ENCODE results near the gene GJB3. TPM values are rescaled to one million over a fixed set of nuclear protein-coding genes. Genes with fewer than 3 reads are reported as not detected.

Gene GJB3
- total RNA-seq, 1 experiment from 2014 or later, result 0.96 TPM

GRCh38 chr1:34786521-34787325 is 5.7 kb downstream of the GJB3 start:
- no peak overlapping the region for H4K91ac ChIP-seq (ENCODE audit: insufficient read length, low read depth, low read length)
- H2BK120ac ChIP-seq (ENCODE audit: low read depth, low read length, poor library complexity, severe bottlenecking), result no peak overlapping the region
- H3K56ac ChIP-seq (ENCODE audit: insufficient read length, low read depth, low read length), result no peak overlapping the region
- no peak overlapping the region for H4K8ac ChIP-seq (replicated peaks; ENCODE audit: insufficient read length, low read depth, low read length)
- no peak overlapping the region for H3K9ac ChIP-seq (ENCODE audit: extremely low read depth, insufficient read length, low read length)
- 0 out of 2 replicates have a peak, but pooled peaks cover 3% of the 10 kb centered on the region for H3K4me1 ChIP-seq (ENCODE audit: insufficient read depth, low read length)
- no peaks in the 10 kb centered on the region for H3K27me3 ChIP-seq (ENCODE audit: insufficient read depth, low read length)
- H3K23ac ChIP-seq (ENCODE audit: insufficient read length, low read depth, low read length), result no peak overlapping the region
- H3K4me2 ChIP-seq (ENCODE audit: insufficient read depth, insufficient read length, low read length), result no peak overlapping the region
- WGBS (ENCODE audit: extremely low coverage, insufficient read length, low lambda C conversion rate), result no CpG with 5 or more reads among the region's 14 CpGs
- no peak overlapping the region for H3K27ac ChIP-seq (ENCODE audit: insufficient read length, low read depth, low read length)
- no peak overlapping the region for H2BK12ac ChIP-seq (ENCODE audit: insufficient read length, low read depth, low read length)
- no peaks in the 10 kb centered on the region for H3K36me3 Mint-ChIP-seq (ENCODE audit: insufficient read depth in 1 of 3, low read depth in 3 of 3)
- H2BK15ac ChIP-seq (ENCODE audit: low read depth, low read length), result no peak overlapping the region
- no peak overlapping the region for H3K14ac ChIP-seq (ENCODE audit: insufficient read depth, low read length)
- no peak overlapping the region for H2BK20ac ChIP-seq (ENCODE audit: low read depth, low read length, poor library complexity, severe bottlenecking)
- no peak overlapping the region for H2BK5ac ChIP-seq (ENCODE audit: insufficient read length, low read length)
- H3K9me3 ChIP-seq (ENCODE audit: control insufficient read depth, low read depth, low read length), result no peaks in the 10 kb centered on the region
- H2AK5ac ChIP-seq (ENCODE audit: insufficient read length, low read length), result no peak overlapping the region
- H3K4ac ChIP-seq (ENCODE audit: low read depth, low read length), result no peak overlapping the region
- peaks cover 12 to 13% of the 10 kb centered on the region in 2 experiments for H3K4me1 Mint-ChIP-seq
- H4K5ac ChIP-seq (ENCODE audit: insufficient read length, low read depth, low read length), result no peak overlapping the region
- no peaks in the 10 kb centered on the region; a peak in 1 of 5 replicates for H3K9me3 Mint-ChIP-seq
- H3K27ac Mint-ChIP-seq, result peak overlapping the region in 1 of 3 experiments; percentile 21; a peak in 1 of 7 replicates
- no peaks in the 10 kb centered on the region for H3K79me1 ChIP-seq (ENCODE audit: insufficient read depth, low read depth, low read length, poor library complexity, severe bottlenecking)
- DNase-seq, result peak; percentile 77
- H3K27me3 Mint-ChIP-seq (ENCODE audit: low read depth), result peaks cover 33% of the 10 kb centered on the region
- TF ChIP-seq CTCF (conservative IDR thresholded peaks at IDR 0.05), result peak; percentile 90
- H2AFZ ChIP-seq (ENCODE audit: low read length), result no peak overlapping the region
- H3K79me2 ChIP-seq (ENCODE audit: insufficient read depth, low read length), result no peaks in the 10 kb centered on the region
- peaks cover 4% of the 10 kb centered on the region for H3K23me2 ChIP-seq (ENCODE audit: insufficient read length, low read depth, low read length, poor library complexity, severe bottlenecking)
- no peak overlapping the region for H3K4me3 Mint-ChIP-seq
- no peaks in the 10 kb centered on the region for H4K20me1 ChIP-seq (ENCODE audit: control insufficient read depth, insufficient read depth, insufficient read length)
- no peak overlapping the region for H3K18ac ChIP-seq (ENCODE audit: insufficient read length, low read depth, low read length)
- H3T11ph ChIP-seq (ENCODE audit: low read length), result no peak overlapping the region
